Umbilical cord (tissue), 2 donors: ENCODE data around the gene SYNDIG1. TPM values are rescaled to one million over a fixed set of nuclear protein-coding genes. Genes with fewer than 3 reads are reported as not detected.

Source experiments
- DNase-seq: peaks from one replicate; pipeline ENCODE4 v3.0.0-alpha.2; 2015; ENCODE audit warnings: low spot score
- total RNA-seq: library from RNA; depleted of rRNA; stranded (reverse); fragments of >200 nt; gene quantifications from one replicate; pipeline ENCODE4 v1.2.3, GENCODE V29; 2014; ENCODE audit warnings: low replicate concordance; ENCODE audit not compliant: insufficient read depth

Gene SYNDIG1
- total RNA-seq, 1 donor from 2014 or later: 6.3 TPM

DNA sequence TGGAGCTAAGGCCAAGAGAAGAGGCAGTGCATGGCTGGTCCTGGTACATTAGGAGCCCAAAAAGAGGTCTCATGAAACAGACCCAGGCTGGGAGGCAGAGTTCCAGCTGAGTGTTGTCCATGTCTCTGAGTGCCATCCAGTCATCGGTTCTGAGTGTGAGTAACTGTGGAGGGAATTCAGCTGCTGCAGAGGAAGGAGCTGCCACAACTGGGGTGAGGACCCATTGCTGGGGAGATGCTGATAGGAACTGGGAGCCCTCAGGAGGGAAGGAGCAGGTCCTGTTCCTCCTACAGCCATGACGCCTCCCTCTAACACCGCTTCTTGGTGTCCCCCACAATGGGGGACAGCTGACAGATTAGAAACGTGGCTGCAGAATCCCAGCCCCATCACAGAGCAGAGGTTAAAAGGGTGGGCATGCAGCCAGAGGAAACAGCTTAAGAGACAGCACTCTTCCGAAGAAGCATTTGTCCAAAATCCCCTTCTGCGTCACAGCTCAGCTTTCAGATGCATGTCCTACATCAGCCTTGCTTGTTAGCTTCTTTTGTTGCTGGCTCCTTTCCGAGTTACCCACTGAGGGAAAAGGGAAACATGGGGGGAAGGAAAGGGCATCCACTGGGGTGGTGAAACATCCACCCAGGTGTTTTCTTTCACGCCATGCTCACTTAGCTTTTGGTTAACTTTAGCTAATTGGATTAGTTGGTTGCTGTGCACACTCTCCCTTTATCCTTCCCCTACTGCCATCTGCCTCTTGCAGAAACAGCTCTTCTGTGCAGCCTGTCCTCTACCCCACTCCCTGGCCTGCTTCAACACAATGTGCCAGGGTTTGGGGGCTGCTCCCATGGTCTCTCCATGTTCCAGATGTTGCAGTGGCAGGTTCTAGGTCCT is 239.2 kb downstream of the SYNDIG1 start:
- DNase-seq: peak; percentile 67
